ENCODE measurements around the gene MACROD2.

The MACROD2 gene

DNA sequence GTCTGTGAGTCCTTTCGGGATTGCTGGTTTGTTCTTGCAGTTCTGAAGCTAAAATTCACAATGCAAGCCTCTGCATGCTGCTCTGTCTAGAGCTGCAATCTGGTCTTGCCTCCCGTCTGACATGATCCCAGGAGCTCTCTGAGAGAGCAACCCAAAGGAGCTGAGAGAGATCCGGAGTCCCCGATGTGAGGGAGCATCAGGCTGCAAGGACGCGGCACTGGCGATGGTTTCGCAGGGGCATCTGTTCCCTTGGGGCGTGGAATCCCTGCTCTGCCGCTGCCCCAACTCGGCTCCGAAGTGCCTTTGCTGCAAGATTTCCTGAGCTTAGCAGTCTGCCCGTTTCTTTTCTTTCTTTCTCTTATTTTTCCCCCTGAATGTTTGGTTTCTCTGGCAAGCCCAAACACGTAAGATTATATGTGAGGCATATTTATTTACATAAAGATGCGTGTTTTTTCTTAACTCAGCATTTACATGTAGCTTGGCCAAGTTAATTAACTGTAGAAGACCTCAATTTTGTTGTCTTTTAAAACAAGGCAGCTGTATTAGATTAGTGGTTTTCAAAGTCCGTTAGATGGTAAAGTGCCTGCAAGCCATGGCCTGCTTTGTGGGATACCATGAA, 1704.9 kb downstream of the MACROD2 start (continued):
- no peak for TF ChIP-seq ARNTL (CRISPR knock-in tag; IDR thresholded peaks at IDR 0.05; ENCODE audit: borderline replicate concordance, low read depth)
- TF ChIP-seq BACH2 (CRISPR knock-in tag; IDR thresholded peaks at IDR 0.05; ENCODE audit: borderline replicate concordance) = no peak

GRCh38 chr20:15702161-15702560, 1706.8 kb downstream of the MACROD2 start:
- ATAC-seq = no peak
- TF ChIP-seq ZNF8 (CRISPR knock-in tag; IDR thresholded peaks at IDR 0.05) = no peak
- no peak for TF ChIP-seq TCF4 (CRISPR knock-in tag; IDR thresholded peaks at IDR 0.05; ENCODE audit: borderline replicate concordance)

- no peak for TF ChIP-seq RARB (CRISPR knock-in tag; IDR thresholded peaks at IDR 0.05)
- TF ChIP-seq CSRNP3 (CRISPR knock-in tag; IDR thresholded peaks at IDR 0.05) = no peak
- no peak for TF ChIP-seq ISL1 (CRISPR knock-in tag; IDR thresholded peaks at IDR 0.05)
- TF ChIP-seq BACH2 (CRISPR knock-in tag; IDR thresholded peaks at IDR 0.05; ENCODE audit: borderline replicate concordance) = no peak
- TF ChIP-seq TCF4 (CRISPR knock-in tag; IDR thresholded peaks at IDR 0.05; ENCODE audit: borderline replicate concordance) = no peak
- no peak for TF ChIP-seq TOX (CRISPR knock-in tag; IDR thresholded peaks at IDR 0.05; ENCODE audit: borderline replicate concordance)
- no peak for TF ChIP-seq ZFP3 (CRISPR knock-in tag; IDR thresholded peaks at IDR 0.05)
- no peak for TF ChIP-seq ARNTL (CRISPR knock-in tag; IDR thresholded peaks at IDR 0.05; ENCODE audit: borderline replicate concordance, low read depth)
- TF ChIP-seq PPARA (CRISPR knock-in tag; IDR thresholded peaks at IDR 0.05; ENCODE audit: borderline replicate concordance) = no peak
- no peak for TF ChIP-seq ESRRG (CRISPR knock-in tag; IDR thresholded peaks at IDR 0.05)
- TF ChIP-seq GLIS3 (CRISPR knock-in tag; IDR thresholded peaks at IDR 0.05) = no peak
- no peak for TF ChIP-seq SNAI2 (CRISPR knock-in tag; IDR thresholded peaks at IDR 0.05)
- no peak for ATAC-seq
Measured at GRCh38 chr20:15703171-15703911, 1708.0 kb downstream of the MACROD2 start.

DNA sequence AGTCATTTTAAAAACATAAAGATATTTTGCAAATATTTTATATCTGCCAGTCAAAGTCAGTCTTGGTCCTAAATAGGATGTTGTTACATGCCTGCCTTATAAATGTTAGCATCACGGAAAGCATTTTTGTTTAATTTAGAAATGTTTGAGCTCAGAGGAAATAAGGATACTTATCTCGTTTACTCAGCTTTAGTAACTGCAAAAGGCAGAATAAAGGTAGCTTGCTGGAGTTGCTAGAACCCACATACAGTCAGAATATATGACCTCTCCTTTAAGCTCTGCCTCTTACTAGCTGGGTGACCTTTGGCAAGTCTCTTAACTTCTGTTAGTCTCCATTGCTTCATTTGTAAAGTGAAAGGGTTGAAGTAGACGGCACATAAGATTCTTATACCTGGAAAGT, 1710.7 kb downstream of the MACROD2 start:
- TF ChIP-seq ZFP30 (CRISPR knock-in tag; IDR thresholded peaks at IDR 0.05) (no peak), ZNF8 (CRISPR knock-in tag; IDR thresholded peaks at IDR 0.05) (no peak), TOX (CRISPR knock-in tag; IDR thresholded peaks at IDR 0.05; ENCODE audit: borderline replicate concordance) (no peak), ZC3H10 (CRISPR knock-in tag; IDR thresholded peaks at IDR 0.05) (no peak)
- no peak for ATAC-seq

DNA sequence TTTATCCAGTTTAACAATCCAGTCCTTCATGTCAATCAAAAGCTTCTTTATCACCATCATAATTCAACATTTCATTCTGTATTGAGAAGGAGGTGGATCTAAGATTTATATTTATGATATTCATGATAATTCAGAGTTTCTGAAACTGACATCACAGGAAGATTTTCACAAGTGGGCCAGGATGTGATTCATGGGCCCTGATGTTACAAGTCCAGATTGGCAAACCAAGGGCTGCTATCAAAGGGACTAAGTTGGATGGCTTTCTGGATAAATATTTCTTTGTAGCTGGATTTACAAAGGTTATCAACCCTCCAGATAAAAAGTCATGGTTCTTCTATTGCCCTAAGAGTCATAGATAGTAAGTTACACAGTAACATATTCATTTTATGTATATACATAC, 1711.4 kb downstream of the MACROD2 start:
- no peak for TF ChIP-seq ZFP3 (CRISPR knock-in tag; IDR thresholded peaks at IDR 0.05)
- TF ChIP-seq BACH2 (CRISPR knock-in tag; IDR thresholded peaks at IDR 0.05; ENCODE audit: borderline replicate concordance) = no peak
- TF ChIP-seq ZFP30 (CRISPR knock-in tag; IDR thresholded peaks at IDR 0.05) = no peak
- no peak for TF ChIP-seq ZC3H10 (CRISPR knock-in tag; IDR thresholded peaks at IDR 0.05)
- no peak for TF ChIP-seq TCF4 (CRISPR knock-in tag; IDR thresholded peaks at IDR 0.05; ENCODE audit: borderline replicate concordance)
- no peak for TF ChIP-seq PATZ1 (CRISPR knock-in tag; IDR thresholded peaks at IDR 0.05; ENCODE audit: borderline replicate concordance)
- no peak for TF ChIP-seq GLIS3 (CRISPR knock-in tag; IDR thresholded peaks at IDR 0.05)
- TF ChIP-seq RARB (CRISPR knock-in tag; IDR thresholded peaks at IDR 0.05) = no peak
- TF ChIP-seq SNAI2 (CRISPR knock-in tag; IDR thresholded peaks at IDR 0.05) = no peak
- TF ChIP-seq TOX (CRISPR knock-in tag; IDR thresholded peaks at IDR 0.05; ENCODE audit: borderline replicate concordance) = no peak
- no peak for TF ChIP-seq ISL1 (CRISPR knock-in tag; IDR thresholded peaks at IDR 0.05)
- TF ChIP-seq ZNF70 (CRISPR knock-in tag; IDR thresholded peaks at IDR 0.05) = no peak
- no peak for TF ChIP-seq TSHZ2 (CRISPR knock-in tag; IDR thresholded peaks at IDR 0.05)
- TF ChIP-seq ZNF8 (CRISPR knock-in tag; IDR thresholded peaks at IDR 0.05) = no peak
- TF ChIP-seq CREB5 (CRISPR knock-in tag; IDR thresholded peaks at IDR 0.05; ENCODE audit: low read depth) = no peak
- no peak for TF ChIP-seq OSR1 (CRISPR knock-in tag; IDR thresholded peaks at IDR 0.05)
- no peak for TF ChIP-seq PPARA (CRISPR knock-in tag; IDR thresholded peaks at IDR 0.05; ENCODE audit: borderline replicate concordance)
- TF ChIP-seq ARNTL (CRISPR knock-in tag; IDR thresholded peaks at IDR 0.05; ENCODE audit: borderline replicate concordance, low read depth) = no peak
- TF ChIP-seq ESRRG (CRISPR knock-in tag; IDR thresholded peaks at IDR 0.05) = no peak
- no peak for TF ChIP-seq CSDC2 (CRISPR knock-in tag; IDR thresholded peaks at IDR 0.05)
- no peak for ATAC-seq
